SK-N-SH treated with all-trans-retinoic acid at 6 μM for 48 hours (cell line): Measurements from ENCODE around the gene TEAD1.

Experiments used
- RARB ChIP-seq: fragments of 250-450 bp; sonication (Bioruptor Pico); IDR thresholded peaks from 2 replicates; pipeline ENCODE4 v1.8.0; 2021; ENCODE audit warnings: mild to moderate bottlenecking, moderate library complexity
- TOX ChIP-seq: fragments of 250-450 bp; sonication (Bioruptor Pico); IDR thresholded peaks from 2 replicates; pipeline ENCODE4 v1.8.0; 2021; ENCODE audit warnings: mild to moderate bottlenecking, moderate library complexity, borderline replicate concordance
- ZFP3 ChIP-seq: fragments of 250-450 bp; sonication (Bioruptor Pico); IDR thresholded peaks from 2 replicates; pipeline ENCODE4 v1.5.0; 2020; ENCODE audit warnings: mild to moderate bottlenecking, moderate library complexity

GRCh38 chr11:12764187-12764914 lies 90.1 kb downstream of the TEAD1 start:
- TF ChIP-seq TOX (CRISPR knock-in tag) (no peak), RARB (no peak), ZFP3 (CRISPR knock-in tag) (no peak)
